AG04449 (cell line): Measurements from ENCODE around the gene EVPLL.
"Not testable (repeated sequence)": the region's sequence is repeated elsewhere in the genome, so short reads cannot be mapped to it uniquely, and the experiment has no call there.

Source experiments
- CTCF ChIA-PET: fragments of 350-600 bp; formaldehyde crosslinking; extraction: SDS; loops from one replicate; lab custom pipeline; 2021; ENCODE audit warnings: antibody characterized with exemption; lab: Yijun Ruan, JAX
- POLR2A ChIA-PET: fragments of 400-600, 350-600 bp; formaldehyde crosslinking; extraction: SDS; loops from one replicate; lab custom pipeline; 2020; ENCODE audit warnings: antibody characterized with exemption, inconsistent platforms; lab: Yijun Ruan, JAX
- DNase-seq: peaks from one replicate; pipeline ENCODE4 v3.0.0-alpha.2; 2010; ENCODE audit warnings: low read depth, low spot score
- H3K4me3 ChIP-seq: 2 replicates; pipeline ENCODE4 v1.5.1; 2011; ENCODE audit warnings: low read depth, mild to moderate bottlenecking, control low read depth, low read length
- TF ChIP-seq, protein P1 (sequence below): IDR thresholded peaks from one replicate; pipeline ENCODE4 v1.5.1; 2011; ENCODE audit warnings: mild to moderate bottlenecking, moderate library complexity, low read length, control low read depth, inconsistent platforms; ENCODE audit not compliant: insufficient read depth; ENCODE audit errors: missing control alignments

Gene EVPLL

DNA sequence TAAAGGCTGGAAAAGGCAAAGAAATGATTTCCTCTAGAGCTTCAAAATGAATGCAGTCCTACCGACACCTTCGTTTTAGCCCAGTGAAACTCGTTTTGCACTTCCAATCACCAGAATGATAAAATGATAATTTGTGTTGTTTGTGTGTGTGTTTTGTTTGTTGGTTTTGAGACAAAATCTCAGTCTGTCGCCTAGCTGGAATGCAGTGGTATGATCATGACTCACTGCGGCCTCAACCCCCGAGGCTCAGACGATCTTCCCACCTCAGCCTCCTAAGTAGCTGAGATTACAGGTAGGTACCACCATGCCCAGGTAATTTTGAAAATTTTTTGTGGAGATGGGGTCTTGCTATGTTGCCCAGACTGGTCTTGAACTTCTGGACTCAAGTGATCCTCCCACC lies 3.4 kb upstream of the EVPLL start:
- CTCF ChIA-PET, result no interaction called here
- POLR2A ChIA-PET, result no interaction called here
- TF ChIP-seq, protein P1, sequence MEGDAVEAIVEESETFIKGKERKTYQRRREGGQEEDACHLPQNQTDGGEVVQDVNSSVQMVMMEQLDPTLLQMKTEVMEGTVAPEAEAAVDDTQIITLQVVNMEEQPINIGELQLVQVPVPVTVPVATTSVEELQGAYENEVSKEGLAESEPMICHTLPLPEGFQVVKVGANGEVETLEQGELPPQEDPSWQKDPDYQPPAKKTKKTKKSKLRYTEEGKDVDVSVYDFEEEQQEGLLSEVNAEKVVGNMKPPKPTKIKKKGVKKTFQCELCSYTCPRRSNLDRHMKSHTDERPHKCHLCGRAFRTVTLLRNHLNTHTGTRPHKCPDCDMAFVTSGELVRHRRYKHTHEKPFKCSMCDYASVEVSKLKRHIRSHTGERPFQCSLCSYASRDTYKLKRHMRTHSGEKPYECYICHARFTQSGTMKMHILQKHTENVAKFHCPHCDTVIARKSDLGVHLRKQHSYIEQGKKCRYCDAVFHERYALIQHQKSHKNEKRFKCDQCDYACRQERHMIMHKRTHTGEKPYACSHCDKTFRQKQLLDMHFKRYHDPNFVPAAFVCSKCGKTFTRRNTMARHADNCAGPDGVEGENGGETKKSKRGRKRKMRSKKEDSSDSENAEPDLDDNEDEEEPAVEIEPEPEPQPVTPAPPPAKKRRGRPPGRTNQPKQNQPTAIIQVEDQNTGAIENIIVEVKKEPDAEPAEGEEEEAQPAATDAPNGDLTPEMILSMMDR, result no peak
- no peak for DNase-seq
- H3K4me3 ChIP-seq, result no peak overlapping the region

DNA sequence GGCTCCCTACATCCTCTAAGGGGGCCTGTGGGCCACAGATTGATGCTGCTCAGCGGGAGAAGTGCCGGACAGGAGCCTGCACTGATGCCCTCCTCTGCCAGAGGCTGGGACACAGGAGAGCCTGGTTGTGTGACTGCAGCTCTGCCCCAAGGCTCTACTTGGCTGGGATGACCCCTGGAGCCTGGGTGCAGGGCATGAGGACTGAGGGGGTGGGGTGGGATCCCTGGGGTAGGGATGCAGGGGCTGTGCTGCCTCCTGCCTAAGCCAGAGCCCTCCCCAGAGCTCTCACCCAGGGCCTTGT lies 577 bp downstream of the EVPLL start:
- no peak for DNase-seq
- TF ChIP-seq, protein P1, result no peak
- ChIA-PET POLR2A (no interaction called here), CTCF (no interaction called here)
- H3K4me3 ChIP-seq, result no peak overlapping the region

DNA sequence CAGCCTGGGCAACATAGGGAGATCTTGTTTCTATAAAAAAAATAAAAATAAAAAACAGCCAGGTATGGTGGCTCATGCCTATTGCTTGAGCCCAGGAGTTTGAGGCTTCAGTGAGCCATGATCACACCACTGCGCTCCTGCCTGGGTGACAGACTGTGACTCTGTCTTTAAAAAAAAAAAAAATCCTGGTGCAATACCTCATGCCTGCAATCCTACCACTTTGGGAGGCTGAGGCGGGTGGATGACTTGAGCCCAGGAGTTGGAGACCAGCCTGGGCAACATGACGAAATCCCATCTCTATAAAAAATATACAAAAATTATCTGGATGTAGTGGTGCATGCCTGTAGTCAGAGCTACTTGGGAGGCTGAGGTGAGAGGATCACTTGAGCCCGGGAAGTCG lies 1.0 kb downstream of the EVPLL start:
- POLR2A ChIA-PET, CTCF ChIA-PET, DNase-seq, H3K4me3 ChIP-seq: not testable (repeated sequence)

DNA sequence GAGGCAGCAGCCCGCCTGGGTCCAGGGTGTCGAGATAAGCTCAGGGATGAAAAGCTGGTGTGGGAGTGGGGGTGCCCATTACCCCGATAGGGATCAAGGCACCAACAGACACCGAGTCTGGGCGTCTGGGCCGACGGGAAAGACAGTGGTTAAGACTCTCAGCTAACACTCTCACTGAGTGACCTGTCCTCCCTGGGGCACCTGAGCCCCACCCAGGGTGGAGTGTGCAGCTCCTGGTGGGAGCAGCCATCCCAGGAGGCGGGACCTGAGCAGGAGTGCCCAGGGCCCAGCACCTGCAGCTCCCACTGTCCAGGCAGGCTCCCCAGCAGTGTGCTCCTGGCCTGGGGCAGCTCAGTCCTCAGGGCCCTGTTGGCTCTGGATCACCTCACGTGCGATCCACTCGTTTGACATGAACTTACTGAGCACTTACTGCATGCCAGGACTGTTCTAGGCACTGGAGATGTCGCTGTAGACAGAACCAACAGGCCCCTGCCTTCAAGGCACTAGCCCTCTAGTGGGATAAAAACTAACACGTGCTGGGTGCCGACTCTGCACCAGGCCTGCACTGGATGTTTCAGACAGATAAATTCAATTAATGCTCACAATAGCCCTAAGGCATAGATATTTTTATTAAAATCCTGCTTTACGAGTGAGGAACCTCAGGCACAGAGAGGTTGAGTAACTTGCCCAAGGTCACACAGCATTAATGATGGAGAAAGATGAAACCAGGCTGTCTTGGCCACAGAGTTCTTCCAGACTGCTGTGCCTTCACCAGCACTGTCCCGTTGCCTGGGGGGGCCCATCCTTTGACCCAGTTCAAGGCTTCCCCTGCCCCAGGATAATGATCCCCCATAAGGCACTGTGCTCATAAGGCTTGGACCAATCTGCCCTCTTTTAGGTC lies 1.9 kb downstream of the EVPLL start:
- TF ChIP-seq, protein P1, result no peak
- CTCF ChIA-PET, result no interaction called here
- POLR2A ChIA-PET, result no interaction called here

DNA sequence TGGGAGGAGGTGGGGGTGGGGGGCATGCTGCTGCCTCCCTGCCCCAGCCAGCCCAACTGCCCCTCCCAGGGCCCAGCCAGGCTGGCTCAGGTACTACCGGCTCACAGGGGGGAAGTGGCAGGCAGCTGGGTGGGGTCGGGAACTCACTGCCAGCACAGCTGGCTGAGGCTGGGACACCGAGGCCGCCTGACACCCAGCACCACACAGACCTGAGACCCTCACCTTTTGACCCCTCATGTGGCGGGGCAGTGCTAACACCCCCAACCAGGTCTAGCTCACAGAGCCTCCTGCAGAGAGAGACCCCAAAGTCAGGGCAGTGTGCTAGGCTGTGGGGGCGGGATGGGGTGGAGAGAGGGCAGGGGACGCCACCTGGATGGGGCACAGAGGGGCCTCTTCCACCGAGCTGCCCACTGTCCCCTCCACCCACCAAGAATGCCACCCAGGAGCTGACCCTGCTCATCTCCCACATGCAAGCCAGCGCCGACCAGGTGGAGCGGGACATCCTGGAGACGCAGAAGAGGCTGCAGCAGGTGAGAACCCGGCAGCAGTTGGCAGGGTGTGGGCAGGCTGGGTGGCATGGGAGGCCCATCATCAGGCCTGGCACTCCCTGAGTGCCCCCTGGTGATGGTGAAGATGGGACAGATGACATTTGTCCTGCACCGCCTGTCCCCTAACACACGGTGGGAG lies 3.0 kb downstream of the EVPLL start:
- no peak for DNase-seq
- ChIA-PET CTCF (no interaction called here), POLR2A (no interaction called here)
- no peak overlapping the region for H3K4me3 ChIP-seq
- TF ChIP-seq, protein P1, result no peak

More for the DNA sequence above, 1.9 kb downstream of the EVPLL start:
- no peak for DNase-seq
- H3K4me3 ChIP-seq, result no peak overlapping the region

DNA sequence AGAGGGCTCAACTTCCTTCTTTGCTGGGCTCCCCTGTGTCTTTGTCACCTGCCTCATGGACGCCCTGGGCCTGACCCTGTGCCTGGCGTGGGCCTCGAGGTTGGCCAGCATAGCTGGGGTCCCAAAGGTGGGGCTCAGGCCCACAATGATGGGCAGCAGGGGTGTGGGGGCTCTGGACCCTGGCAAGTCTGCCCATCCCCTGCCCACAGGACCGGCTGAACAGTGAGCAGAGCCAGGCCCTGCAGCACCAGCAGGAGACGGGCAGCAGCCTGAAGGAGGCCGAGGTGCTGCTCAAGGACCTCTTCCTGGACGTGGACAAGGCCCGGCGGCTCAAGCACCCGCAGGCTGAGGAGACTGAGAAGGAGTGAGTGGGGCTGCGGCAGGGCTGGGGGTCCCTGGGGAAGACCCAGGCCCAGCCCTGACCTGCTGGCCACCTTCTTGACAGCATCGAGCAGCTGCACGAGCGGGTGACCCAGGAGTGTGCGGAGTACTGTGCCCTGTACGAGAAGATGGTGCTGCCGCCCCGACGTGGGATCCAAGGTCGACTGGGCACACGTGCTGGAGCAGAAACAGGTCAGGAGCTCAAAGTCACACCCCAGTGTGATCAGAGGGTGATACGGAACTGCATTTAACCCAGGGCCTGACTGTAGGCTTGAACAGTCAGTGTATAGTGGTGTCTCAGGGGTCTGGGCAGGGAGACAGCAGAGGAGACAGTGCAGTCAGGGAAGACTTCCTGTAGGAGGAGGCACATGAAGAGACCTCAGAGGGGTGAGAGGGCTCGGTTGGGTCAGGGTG lies 3.8 kb downstream of the EVPLL start:
- H3K4me3 ChIP-seq, result no peak overlapping the region
- DNase-seq, result no peak
- POLR2A ChIA-PET, result no interaction called here
- TF ChIP-seq, protein P1, result no peak
- CTCF ChIA-PET, result no interaction called here
